Loucy (cell line): ENCODE measurements around the gene IL10RB.

Source experiments
- H2AFZ ChIP-seq: fragments of 200-600 bp; sonication (generic); 2 replicates; pipeline ENCODE4 v1.6.0; 2016; ENCODE audit warnings: antibody characterized with exemption, mild to moderate bottlenecking, low read length, moderate library complexity
- H3F3A ChIP-seq: fragments of 200-600 bp; 2 replicates; pipeline ENCODE4 v1.6.0; 2016; ENCODE audit warnings: antibody characterized with exemption, low read depth, mild to moderate bottlenecking
- H3K27me3 ChIP-seq: fragments of 200-600 bp; sonication (generic); 2 replicates; pipeline ENCODE4 v1.6.1; 2014; ENCODE audit warnings: low read length, mild to moderate bottlenecking; ENCODE audit not compliant: insufficient read depth, poor library complexity, severe bottlenecking
- H3K36me3 ChIP-seq: fragments of 200-600 bp; sonication (generic); 2 replicates; pipeline ENCODE4 v1.6.1; 2016; ENCODE audit warnings: low read length; ENCODE audit not compliant: insufficient read depth
- H3K4me1 ChIP-seq: fragments of 200-600 bp; sonication (generic); 2 replicates; pipeline ENCODE4 v1.5.1; 2014; ENCODE audit warnings: low read length, mild to moderate bottlenecking; ENCODE audit not compliant: insufficient read depth, poor library complexity, severe bottlenecking
- H3K4me2 ChIP-seq: fragments of 200-600 bp; sonication (generic); 2 replicates; pipeline ENCODE4 v1.6.0; 2014; ENCODE audit warnings: antibody characterized with exemption, low read length, low read depth, mild to moderate bottlenecking; ENCODE audit not compliant: poor library complexity, severe bottlenecking
- H3K4me3 ChIP-seq: fragments of 200-600 bp; sonication (generic); 2 replicates; pipeline ENCODE4 v1.5.1; 2014; ENCODE audit warnings: low read length, mild to moderate bottlenecking, mixed read lengths; ENCODE audit not compliant: poor library complexity, severe bottlenecking
- H3K79me2 ChIP-seq: fragments of 200-600 bp; sonication (generic); 2 replicates; pipeline ENCODE4 v1.6.1; 2014; ENCODE audit warnings: low read length; ENCODE audit not compliant: insufficient read depth
- H3K9ac ChIP-seq: fragments of 200-600 bp; sonication (generic); 2 replicates; pipeline ENCODE4 v1.6.0; 2014; ENCODE audit warnings: mild to moderate bottlenecking, low read depth, low read length, moderate library complexity; ENCODE audit not compliant: poor library complexity, severe bottlenecking
- H3K9me2 ChIP-seq: fragments of 200-600 bp; sonication (generic); replicated peaks from 2 replicates; pipeline ENCODE4 v1.6.1; 2016; ENCODE audit warnings: low read depth, low read length, mixed read lengths
- H3K9me3 ChIP-seq: fragments of 200-600 bp; sonication (generic); 2 replicates; pipeline ENCODE4 v1.6.1; 2014; ENCODE audit warnings: mild to moderate bottlenecking, antibody characterized with exemption, low read length, low read depth; ENCODE audit not compliant: insufficient read depth
- H4K20me1 ChIP-seq: fragments of 200-600 bp; sonication (generic); 2 replicates; pipeline ENCODE4 v1.6.0; 2014; ENCODE audit warnings: antibody characterized with exemption, low read length, mild to moderate bottlenecking; ENCODE audit not compliant: insufficient read depth, poor library complexity, severe bottlenecking
- EZH2phosphoT487 ChIP-seq: fragments of 200-600 bp; IDR thresholded peaks from 2 replicates; pipeline ENCODE4 v1.6.1; 2018; ENCODE audit warnings: antibody characterized with exemption, mild to moderate bottlenecking, moderate library complexity, borderline replicate concordance
- TF ChIP-seq, protein P1 (sequence below): fragments of 200-600 bp; sonication (generic); conservative IDR thresholded peaks from 2 replicates; pipeline ENCODE4 v1.5.1; 2014; ENCODE audit warnings: mild to moderate bottlenecking, antibody characterized with exemption, low read length

Gene IL10RB

DNA sequence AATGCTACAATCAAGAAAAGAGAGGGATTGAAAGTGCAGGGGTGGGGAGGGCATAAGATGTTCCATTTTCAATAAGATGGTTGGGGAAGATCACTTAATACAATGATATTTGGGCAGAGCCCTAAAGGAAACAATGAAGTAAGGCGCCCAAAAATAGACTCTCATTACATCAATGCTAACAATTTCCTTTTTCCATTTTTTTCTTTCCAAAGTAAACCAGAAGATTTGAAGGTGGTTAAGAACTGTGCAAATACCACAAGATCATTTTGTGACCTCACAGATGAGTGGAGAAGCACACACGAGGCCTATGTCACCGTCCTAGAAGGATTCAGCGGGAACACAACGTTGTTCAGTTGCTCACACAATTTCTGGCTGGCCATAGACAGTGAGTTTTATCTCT is 19.7 kb upstream of the IL10RB start:
- H3F3A ChIP-seq = peaks cover 9% of the 10 kb centered on the region
- peaks cover 69% of the 10 kb centered on the region for H3K4me1 ChIP-seq
- H3K4me2 ChIP-seq = no peak overlapping the region
- H3K36me3 ChIP-seq = peaks cover 79% of the 10 kb centered on the region
- H3K27me3 ChIP-seq = no peaks in the 10 kb centered on the region
- no peak overlapping the region for H2AFZ ChIP-seq
- no peaks in the 10 kb centered on the region for H3K9me2 ChIP-seq
- peaks cover 67% of the 10 kb centered on the region for H3K79me2 ChIP-seq
- no peak overlapping the region for H3K4me3 ChIP-seq
- no peaks in the 10 kb centered on the region for H3K9me3 ChIP-seq
- no peaks in the 10 kb centered on the region for H4K20me1 ChIP-seq
- TF ChIP-seq EZH2phosphoT487 = no peak
- TF ChIP-seq, protein P1, sequence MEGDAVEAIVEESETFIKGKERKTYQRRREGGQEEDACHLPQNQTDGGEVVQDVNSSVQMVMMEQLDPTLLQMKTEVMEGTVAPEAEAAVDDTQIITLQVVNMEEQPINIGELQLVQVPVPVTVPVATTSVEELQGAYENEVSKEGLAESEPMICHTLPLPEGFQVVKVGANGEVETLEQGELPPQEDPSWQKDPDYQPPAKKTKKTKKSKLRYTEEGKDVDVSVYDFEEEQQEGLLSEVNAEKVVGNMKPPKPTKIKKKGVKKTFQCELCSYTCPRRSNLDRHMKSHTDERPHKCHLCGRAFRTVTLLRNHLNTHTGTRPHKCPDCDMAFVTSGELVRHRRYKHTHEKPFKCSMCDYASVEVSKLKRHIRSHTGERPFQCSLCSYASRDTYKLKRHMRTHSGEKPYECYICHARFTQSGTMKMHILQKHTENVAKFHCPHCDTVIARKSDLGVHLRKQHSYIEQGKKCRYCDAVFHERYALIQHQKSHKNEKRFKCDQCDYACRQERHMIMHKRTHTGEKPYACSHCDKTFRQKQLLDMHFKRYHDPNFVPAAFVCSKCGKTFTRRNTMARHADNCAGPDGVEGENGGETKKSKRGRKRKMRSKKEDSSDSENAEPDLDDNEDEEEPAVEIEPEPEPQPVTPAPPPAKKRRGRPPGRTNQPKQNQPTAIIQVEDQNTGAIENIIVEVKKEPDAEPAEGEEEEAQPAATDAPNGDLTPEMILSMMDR = no peak
- peak overlapping the region; percentile 17 for H3K9ac ChIP-seq

DNA sequence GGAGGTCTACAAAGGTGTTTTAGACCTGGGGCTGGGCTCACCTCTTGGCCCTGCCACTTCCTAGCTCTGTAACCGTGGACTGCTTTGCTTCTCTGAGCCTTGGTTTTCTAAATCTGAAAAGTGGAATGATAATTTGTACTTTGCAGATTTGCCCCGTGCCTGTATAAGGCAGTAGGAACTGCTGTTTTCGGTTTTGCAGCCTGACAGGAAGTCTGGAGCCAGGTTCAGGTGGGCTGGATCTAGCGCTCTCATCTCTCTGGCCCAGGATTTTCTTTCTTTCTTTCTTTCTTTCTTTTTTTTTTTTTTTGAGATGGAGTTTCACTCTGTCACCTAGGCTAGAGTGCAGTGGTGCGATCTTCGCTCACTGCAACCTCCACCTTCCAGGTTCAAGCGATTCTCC is 19.2 kb upstream of the IL10RB start:
- TF ChIP-seq EZH2phosphoT487 = no peak
- TF ChIP-seq, protein P1 = no peak
- Histone ChIP-seq H3K4me3 (no peak overlapping the region), H2AFZ (no peak overlapping the region), H3K9ac (peak overlapping the region; percentile 17), H3K9me3 (no peaks in the 10 kb centered on the region), H3K36me3 (peaks cover 82% of the 10 kb centered on the region), H3K27me3 (no peaks in the 10 kb centered on the region), H4K20me1 (no peaks in the 10 kb centered on the region), H3K9me2 (no peaks in the 10 kb centered on the region), H3F3A (peaks cover 9% of the 10 kb centered on the region), H3K4me2 (no peak overlapping the region), H3K79me2 (peaks cover 63% of the 10 kb centered on the region), H3K4me1 (peaks cover 65% of the 10 kb centered on the region)

DNA sequence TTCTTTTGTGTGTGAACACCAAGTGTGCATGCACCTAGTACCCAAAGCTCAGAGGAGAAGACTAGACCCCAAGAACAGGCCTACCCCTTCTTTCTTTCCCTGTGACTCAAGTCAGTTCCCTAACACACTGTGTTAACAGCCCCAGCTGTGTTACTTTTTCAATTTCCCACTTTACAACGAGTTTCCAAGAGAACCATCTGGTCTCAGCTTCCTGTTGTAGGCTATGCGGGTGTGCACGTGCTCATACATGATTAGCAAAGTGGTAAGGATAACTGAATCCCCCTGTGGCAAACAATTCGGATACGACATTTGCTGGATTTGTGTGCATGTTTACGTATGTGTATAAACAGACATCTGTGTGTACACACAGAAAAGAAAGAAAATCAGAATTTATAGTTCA is 18.6 kb upstream of the IL10RB start:
- no peaks in the 10 kb centered on the region for H3K9me3 ChIP-seq
- H2AFZ ChIP-seq = no peak overlapping the region
- no peaks in the 10 kb centered on the region for H3K27me3 ChIP-seq
- peaks cover 85% of the 10 kb centered on the region for H3K36me3 ChIP-seq
- peaks cover 7% of the 10 kb centered on the region for H3F3A ChIP-seq
- H3K4me1 ChIP-seq = peaks cover 61% of the 10 kb centered on the region
- no peak overlapping the region for H3K4me3 ChIP-seq
- H3K79me2 ChIP-seq = peaks cover 56% of the 10 kb centered on the region
- peak overlapping the region; percentile 17 for H3K9ac ChIP-seq
- no peaks in the 10 kb centered on the region for H4K20me1 ChIP-seq
- H3K4me2 ChIP-seq = peak overlapping the region; percentile 1
- no peaks in the 10 kb centered on the region for H3K9me2 ChIP-seq
- no peak for TF ChIP-seq EZH2phosphoT487
- TF ChIP-seq, protein P1 = no peak
